Dendritic cell treated with granulocyte-macrophage colony-stimulating factor and Interleukin-4, amounts not matched to agents 40 ng/mL and 50 ng/mL, for 4 days (primary cell): Measurements from ENCODE around the gene SLC38A1.

ENCODE experiments used
- H3K27ac Mint-ChIP-seq: one replicate; pipeline ENCODE4 v1.8.0; 2022; ENCODE audit warnings: mild to moderate bottlenecking, mixed read lengths
- H3K27me3 Mint-ChIP-seq: one replicate; pipeline ENCODE4 v1.8.0; 2022; ENCODE audit warnings: mild to moderate bottlenecking, mixed read lengths
- H3K36me3 Mint-ChIP-seq: one replicate; pipeline ENCODE4 v1.8.0; 2022; ENCODE audit warnings: low read depth, mixed read lengths
- H3K4me1 Mint-ChIP-seq: one replicate; pipeline ENCODE4 v1.8.0; 2022; ENCODE audit warnings: low read depth, mixed read lengths
- H3K4me3 Mint-ChIP-seq: one replicate; pipeline ENCODE4 v1.8.0; 2022; ENCODE audit warnings: mild to moderate bottlenecking, moderate library complexity, mixed read lengths
- H3K9me3 Mint-ChIP-seq: one replicate; pipeline ENCODE4 v1.8.0; 2022; ENCODE audit warnings: mixed read lengths
- intact Hi-C: fragments of 100-400 bp; cut with micrococcal nuclease; formaldehyde crosslinking; loops from one replicate; pipeline ENCODE4 v1.15.0; 2022

The SLC38A1 gene

DNA sequence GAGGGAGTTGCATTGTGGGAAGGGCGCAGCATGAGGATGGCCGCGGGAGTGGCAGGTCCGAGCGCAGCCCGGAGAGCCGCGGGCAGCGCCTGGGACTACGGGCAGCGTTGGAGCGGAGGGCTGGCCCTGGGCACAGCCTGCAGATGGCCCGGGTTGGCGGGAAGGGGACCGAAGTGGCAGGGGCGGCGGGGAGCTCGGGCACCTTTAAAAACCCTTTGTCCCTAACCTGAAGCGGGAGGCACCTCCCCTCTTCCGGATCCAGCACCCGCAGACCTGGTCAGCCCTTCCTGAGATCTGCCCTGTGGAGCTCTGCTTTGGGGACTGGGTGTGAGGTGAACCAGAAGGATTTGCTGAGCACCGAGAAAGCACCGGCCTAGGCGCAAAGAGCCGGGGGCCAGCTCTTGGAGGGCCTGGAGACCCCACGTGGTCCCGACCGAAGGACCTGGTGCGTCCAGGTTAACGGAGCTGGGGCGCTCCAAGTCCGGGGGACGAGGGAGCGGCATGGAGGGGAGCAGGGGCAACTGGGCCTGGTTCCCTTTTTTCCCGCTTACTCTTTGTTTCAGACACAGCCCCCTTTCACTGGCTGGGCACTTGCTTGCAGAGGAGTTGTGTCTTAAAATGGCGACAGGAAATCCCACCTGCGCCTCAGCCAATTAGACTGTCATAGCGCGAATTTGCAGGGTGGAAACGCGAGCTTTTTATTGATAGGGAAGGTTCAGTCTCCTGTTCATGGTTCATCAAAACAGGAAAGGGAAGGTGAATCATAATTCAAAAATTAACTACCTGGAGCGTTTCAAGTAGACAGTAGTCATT lies 792 bp upstream of the SLC38A1 start:
- no peaks in the 10 kb centered on the region for H3K9me3 Mint-ChIP-seq
- H3K27me3 Mint-ChIP-seq = peaks cover 17% of the 10 kb centered on the region
- intact Hi-C loops = no loop called here
- H3K27ac Mint-ChIP-seq = no peak overlapping the region
- H3K4me1 Mint-ChIP-seq = no peaks in the 10 kb centered on the region
- no peaks in the 10 kb centered on the region for H3K36me3 Mint-ChIP-seq
- no peak overlapping the region for H3K4me3 Mint-ChIP-seq

DNA sequence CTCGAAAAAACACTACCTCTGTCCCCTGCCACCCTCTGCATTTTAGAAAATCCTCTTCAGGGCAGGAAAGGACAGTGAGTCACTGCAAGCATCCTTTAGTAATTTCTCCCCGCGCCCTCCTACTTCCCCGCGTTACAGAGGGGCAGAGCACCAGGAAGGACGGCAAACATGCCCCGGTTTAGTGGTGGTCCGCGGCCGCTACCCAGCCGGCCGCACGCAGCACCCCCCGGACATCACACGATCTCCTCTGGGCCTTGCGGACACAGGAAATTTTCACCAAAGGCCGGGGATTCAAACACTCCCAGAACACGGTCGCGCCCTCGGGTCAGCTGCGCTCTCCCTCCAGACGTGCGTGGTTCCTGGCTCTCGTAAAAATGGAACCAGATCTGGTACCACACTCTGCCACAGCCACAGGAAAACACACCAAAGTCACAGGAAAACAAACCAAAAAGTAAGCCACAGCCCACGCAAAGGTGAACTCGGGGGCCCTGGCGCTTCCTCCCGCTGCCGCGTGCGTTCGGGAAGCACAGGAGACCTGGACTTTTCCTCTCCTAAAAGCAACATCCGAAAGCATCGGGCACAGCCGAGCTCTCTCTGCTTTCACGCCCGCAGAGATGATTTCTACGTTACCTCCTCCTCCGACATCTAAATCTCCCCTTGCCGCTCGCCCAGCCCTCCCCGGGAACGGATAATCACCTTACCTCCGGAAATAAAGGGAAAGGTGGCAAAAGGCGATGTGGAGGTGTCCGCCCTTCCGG lies 839 bp downstream of the SLC38A1 start:
- no peaks in the 10 kb centered on the region for H3K36me3 Mint-ChIP-seq
- peaks cover 18% of the 10 kb centered on the region for H3K27me3 Mint-ChIP-seq
- H3K9me3 Mint-ChIP-seq = no peaks in the 10 kb centered on the region
- H3K27ac Mint-ChIP-seq = no peak overlapping the region
- no peaks in the 10 kb centered on the region for H3K4me1 Mint-ChIP-seq
- no peak overlapping the region for H3K4me3 Mint-ChIP-seq
- intact Hi-C loops = no loop called here

DNA sequence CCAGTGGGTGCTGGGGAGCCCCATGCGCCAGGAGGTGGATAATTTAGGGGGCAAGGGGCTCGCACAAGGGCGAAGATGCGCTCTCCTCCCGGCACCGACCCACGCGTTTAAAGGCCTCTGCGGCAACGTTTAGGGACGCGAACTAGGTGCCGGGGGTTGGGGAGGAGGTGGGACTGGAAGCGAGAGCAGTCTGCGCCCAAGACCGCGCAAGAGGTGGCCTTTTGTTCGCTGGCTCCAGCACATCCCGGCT lies 1.3 kb downstream of the SLC38A1 start:
- peaks cover 18% of the 10 kb centered on the region for H3K27me3 Mint-ChIP-seq
- H3K9me3 Mint-ChIP-seq = no peaks in the 10 kb centered on the region
- intact Hi-C loops = no loop called here
- no peaks in the 10 kb centered on the region for H3K36me3 Mint-ChIP-seq
- H3K27ac Mint-ChIP-seq = no peak overlapping the region
- H3K4me3 Mint-ChIP-seq = no peak overlapping the region
- no peaks in the 10 kb centered on the region for H3K4me1 Mint-ChIP-seq

DNA sequence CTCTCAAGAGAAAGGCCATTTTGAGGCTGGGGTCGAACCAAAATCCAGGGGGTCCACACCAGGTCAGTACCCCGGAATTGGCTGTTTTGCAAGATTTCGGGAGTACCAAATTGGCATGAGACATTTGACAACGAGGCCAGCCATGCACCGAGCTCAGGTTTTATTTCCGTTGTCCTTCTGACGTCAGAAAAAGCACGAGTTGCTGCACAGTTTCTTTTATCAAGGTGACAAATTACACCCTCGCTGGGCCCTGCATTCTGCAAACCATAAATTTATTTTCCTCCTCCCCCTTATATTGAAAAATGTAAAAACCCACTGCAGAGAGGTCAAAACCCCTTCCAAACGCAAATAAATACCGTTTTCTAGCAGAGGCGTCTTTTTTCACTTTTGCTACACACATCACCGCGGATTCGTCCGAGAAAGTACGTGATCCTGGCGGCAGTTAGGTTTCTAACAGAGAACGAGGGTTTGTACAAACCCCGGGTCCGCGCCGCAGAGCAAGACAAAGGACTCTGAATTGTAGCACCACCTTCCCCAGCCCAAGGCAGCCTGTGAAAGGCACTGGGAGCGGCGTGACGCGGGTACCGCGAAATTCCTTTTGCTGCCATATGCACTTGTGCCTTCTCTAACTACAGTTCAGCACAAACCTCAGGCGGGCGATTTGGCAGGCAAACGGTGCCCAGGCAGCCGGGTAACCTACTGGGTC lies 1.8 kb downstream of the SLC38A1 start:
- no peak overlapping the region for H3K27ac Mint-ChIP-seq
- no peaks in the 10 kb centered on the region for H3K9me3 Mint-ChIP-seq
- intact Hi-C loops = no loop called here
- no peaks in the 10 kb centered on the region for H3K4me1 Mint-ChIP-seq
- H3K36me3 Mint-ChIP-seq = no peaks in the 10 kb centered on the region
- H3K27me3 Mint-ChIP-seq = peaks cover 18% of the 10 kb centered on the region
- no peak overlapping the region for H3K4me3 Mint-ChIP-seq

DNA sequence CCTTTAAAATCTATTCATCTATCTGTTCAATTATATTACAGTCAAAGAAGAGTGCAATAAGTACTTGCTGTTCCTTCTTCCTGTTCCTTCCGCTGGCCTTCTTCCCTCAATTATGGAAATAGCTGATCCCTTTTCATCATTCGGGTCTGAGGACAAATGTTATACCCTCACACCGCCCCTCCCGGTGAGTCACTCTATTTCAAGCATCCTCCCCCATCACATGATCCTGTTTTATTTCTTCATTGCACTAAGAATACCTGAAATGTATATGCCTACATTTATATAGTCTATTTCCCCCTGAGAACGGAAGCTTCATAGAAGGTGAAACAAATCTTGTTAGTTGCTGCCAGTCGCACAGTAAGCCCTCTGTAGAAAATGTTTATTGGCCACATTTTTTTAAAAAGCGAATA lies 2.5 kb downstream of the SLC38A1 start:
- Mint-ChIP-seq H3K36me3 (no peaks in the 10 kb centered on the region), H3K4me3 (no peak overlapping the region), H3K9me3 (no peaks in the 10 kb centered on the region), H3K4me1 (no peaks in the 10 kb centered on the region), H3K27me3 (peaks cover 13% of the 10 kb centered on the region), H3K27ac (no peak overlapping the region)
- intact Hi-C loops = no loop called here

DNA sequence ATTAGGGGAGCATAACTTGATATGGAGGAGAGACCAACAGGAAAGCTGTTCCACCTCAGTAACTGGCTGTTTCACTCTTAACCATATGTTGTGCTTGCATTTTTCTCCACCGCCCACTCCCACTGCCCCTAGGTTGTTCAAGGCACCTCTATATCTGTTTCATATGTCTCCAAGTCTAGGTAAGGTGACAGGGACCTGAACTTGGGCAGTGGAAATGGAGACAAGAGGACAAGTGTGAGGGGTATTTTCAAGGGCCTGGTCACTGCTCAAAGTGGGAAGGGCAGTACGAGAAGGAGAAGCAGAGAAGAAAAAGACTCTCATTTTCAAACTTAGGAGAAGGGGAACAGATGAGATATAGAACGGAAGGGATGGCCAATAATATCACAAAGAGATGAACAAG lies 3.1 kb downstream of the SLC38A1 start:
- Mint-ChIP-seq H3K36me3 (no peaks in the 10 kb centered on the region), H3K4me3 (no peak overlapping the region), H3K27me3 (peaks cover 7% of the 10 kb centered on the region), H3K4me1 (no peaks in the 10 kb centered on the region), H3K9me3 (no peaks in the 10 kb centered on the region), H3K27ac (no peak overlapping the region)
- intact Hi-C loops = no loop called here

DNA sequence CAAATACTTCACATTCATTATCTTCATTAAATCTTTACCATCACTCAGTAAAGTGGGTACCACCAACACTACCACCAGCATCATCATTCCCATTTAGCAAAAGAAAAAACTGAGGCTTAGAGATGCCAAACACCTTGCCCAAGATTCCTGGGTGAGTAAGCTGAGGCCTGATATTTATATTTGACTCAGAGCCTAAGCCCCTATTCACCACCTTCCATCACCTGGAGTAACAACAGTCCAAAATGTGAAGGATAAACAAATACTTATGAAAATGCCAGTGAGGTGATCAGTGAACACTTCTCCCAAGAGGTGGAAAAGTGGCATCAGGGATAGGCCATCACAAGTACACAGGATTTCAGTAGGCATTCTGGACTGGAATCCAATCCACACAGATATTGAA lies 3.7 kb downstream of the SLC38A1 start:
- intact Hi-C loops = no loop called here
- peaks cover 7% of the 10 kb centered on the region for H3K27me3 Mint-ChIP-seq
- no peaks in the 10 kb centered on the region for H3K36me3 Mint-ChIP-seq
- no peaks in the 10 kb centered on the region for H3K4me1 Mint-ChIP-seq
- no peak overlapping the region for H3K27ac Mint-ChIP-seq
- H3K4me3 Mint-ChIP-seq = no peak overlapping the region
- H3K9me3 Mint-ChIP-seq = no peaks in the 10 kb centered on the region

DNA sequence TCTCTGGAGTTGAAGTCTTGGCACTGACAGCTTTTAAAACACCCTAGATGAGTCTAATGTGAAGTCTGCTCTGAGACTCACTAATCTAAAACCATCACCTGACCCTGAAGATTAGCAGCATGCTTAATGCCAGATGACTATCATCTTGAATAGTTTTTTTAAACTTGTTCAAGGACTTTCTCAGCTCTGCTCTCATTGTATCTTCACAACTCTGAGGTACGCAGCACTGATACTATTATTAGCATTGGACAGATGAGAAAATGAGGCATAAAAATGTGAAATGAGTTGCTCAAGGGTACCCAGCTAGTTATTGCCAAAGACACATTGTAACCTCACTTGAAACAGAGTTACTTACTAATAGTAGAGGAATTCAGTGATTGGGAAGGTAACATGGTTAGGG lies 4.8 kb downstream of the SLC38A1 start:
- H3K27ac Mint-ChIP-seq = no peak overlapping the region
- no peaks in the 10 kb centered on the region for H3K36me3 Mint-ChIP-seq
- H3K4me3 Mint-ChIP-seq = no peak overlapping the region
- intact Hi-C loops = no loop called here
- peaks cover 7% of the 10 kb centered on the region for H3K27me3 Mint-ChIP-seq
- no peaks in the 10 kb centered on the region for H3K9me3 Mint-ChIP-seq
- no peaks in the 10 kb centered on the region for H3K4me1 Mint-ChIP-seq

DNA sequence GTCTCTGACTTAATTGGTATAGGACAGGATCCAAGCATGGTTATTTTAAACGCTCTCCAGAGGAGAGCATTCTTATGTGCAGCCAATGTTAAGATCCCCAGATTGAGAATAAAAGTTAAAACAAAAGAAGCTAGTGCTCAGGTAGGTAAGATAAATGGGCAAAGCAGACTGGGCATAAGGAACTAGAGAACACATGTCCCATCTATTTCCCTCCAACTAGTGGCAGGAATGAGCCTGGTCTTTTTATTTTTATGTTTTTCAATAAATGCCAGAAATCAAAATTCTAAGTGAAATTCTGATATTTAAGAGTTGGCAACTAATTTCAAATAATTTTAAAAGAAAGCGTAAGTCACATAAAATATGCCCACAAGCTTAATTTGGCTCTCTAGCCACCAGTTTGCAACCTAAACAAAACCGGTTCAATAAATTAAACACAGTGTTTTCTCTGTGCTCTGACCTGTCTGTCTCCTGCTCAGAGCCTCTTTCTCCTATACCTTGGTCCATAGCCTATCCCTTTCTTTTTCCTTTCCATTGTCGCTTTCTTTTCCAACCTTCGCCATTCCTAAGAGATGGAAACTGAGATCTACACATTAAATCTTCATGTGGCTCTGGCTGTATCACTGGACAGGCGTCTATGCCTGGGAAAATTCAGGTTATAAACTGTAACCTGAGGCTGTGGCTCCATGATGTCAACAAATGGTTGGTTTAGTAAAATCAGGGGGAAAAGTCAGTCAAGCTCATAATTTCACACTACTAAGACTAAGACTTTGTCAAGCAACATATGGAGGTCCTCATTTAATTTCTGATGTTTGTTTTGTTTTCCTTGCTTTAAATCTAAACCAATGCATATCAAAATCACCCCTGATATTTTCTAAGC lies 5.5 kb downstream of the SLC38A1 start:
- intact Hi-C loops = no loop called here
- no peaks in the 10 kb centered on the region for H3K9me3 Mint-ChIP-seq
- no peak overlapping the region for H3K4me3 Mint-ChIP-seq
- no peak overlapping the region for H3K27ac Mint-ChIP-seq
- H3K4me1 Mint-ChIP-seq = no peaks in the 10 kb centered on the region
- H3K27me3 Mint-ChIP-seq = peaks cover 7% of the 10 kb centered on the region
- no peaks in the 10 kb centered on the region for H3K36me3 Mint-ChIP-seq

DNA sequence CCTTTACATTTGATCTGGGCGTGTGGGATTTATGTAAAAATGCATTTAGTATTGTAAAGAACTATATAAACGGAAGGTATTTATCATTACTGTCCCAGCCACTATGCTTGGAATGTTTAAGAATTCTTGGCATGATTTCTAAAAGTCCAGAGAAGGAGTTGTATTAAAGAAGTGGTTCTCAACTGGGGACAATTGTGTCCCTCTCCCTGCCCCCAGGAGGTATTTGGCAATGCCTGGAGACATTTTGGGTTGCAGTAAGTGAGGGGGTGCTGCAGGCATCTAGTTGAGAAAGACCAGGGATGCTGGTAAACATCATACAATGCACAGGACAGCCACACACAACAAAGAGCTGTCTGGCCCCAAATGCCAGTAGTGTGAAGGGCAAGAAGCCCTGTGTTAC lies 7.2 kb downstream of the SLC38A1 start:
- Mint-ChIP-seq H3K9me3 (no peaks in the 10 kb centered on the region), H3K36me3 (no peaks in the 10 kb centered on the region), H3K27ac (no peak overlapping the region), H3K4me3 (no peak overlapping the region), H3K4me1 (no peaks in the 10 kb centered on the region), H3K27me3 (peaks cover 7% of the 10 kb centered on the region)
- intact Hi-C loops = no loop called here

DNA sequence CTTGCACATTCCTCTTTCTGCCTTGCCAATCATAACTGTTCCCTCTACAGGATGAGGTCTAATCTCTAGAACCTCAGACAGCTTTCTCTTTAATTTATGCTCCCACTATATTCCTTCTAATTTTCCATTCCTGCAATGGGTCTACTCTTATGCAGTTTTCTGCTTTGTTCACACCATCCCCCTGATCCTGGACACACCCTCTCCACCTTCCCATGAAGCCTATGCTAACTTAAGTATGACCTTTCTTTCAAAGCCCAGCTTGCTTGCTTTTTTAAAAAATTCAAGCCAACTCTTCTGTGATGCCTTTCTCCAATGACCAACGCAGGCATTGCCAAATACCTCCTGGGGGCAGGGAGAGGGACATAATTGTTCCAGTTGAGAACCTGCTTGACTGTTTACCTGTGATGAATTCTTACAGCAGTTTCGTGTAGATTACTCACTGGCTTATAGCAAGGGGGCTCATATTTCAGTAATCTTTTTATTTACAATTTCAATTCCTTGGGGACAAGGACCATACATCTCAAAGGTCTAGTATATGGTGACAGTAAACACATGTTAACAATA lies 7.8 kb downstream of the SLC38A1 start:
- intact Hi-C loops = no loop called here
- Mint-ChIP-seq H3K9me3 (no peaks in the 10 kb centered on the region), H3K4me3 (no peak overlapping the region), H3K27ac (no peak overlapping the region), H3K36me3 (no peaks in the 10 kb centered on the region), H3K27me3 (peaks cover 7% of the 10 kb centered on the region), H3K4me1 (no peaks in the 10 kb centered on the region)

DNA sequence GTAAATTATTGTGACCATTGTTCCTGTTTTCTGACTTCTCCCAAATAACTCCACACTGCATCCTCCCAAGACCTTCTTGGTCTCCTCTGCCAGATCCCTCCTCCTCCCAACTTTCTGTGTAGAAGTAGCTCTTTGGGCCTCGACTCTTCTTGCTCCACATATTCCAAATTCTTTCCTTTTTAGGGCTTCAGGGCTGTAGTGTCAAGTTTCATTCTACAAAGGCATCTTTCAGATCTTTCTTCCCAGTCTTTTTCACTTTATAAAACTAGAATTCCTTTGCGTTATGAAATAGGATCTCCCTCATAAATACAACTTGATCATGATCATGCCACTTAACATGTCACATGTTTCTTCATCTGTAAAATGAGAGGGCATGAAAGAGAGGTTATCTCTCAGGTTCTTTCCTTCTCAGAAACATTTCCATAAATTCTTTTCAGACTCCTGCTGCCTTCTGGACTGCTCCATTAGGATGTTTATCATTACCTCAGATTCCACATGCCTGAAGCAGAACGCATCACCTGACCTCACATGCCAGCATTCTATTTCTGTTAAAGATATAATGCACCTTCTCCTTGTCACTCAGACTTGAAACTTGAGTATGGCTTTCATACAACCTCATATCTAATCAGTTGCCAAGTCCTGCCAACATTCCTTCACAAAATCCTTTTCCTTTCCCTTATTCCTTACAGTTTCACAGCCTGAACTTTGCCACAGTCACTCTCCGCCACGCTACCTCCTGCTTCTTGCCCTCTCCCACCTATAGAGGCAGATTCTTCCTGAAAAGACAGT lies 8.5 kb downstream of the SLC38A1 start:
- Mint-ChIP-seq H3K36me3 (no peaks in the 10 kb centered on the region), H3K27me3 (peaks cover 7% of the 10 kb centered on the region), H3K9me3 (no peaks in the 10 kb centered on the region), H3K27ac (no peak overlapping the region), H3K4me3 (no peak overlapping the region), H3K4me1 (no peaks in the 10 kb centered on the region)
- intact Hi-C loops = no loop called here

DNA sequence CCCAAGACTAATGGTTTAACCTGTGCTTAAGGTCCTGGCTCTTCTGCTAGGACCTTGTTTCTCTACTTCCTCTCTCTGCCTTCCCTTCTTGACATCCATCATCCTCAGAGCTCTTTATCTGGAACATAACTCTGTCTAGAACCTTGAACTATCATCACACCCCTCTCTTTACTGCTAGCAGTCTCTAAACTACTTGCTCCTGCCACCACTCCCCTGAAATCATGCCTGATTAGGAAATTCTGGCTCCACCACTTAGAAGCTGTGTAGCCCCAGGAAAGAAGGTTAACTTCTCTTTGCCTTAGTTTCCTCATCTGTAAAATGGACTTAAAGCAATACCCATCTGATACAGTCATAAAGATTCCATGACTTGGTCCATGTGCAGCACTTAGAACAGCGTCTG lies 9.1 kb downstream of the SLC38A1 start:
- peaks cover 6% of the 10 kb centered on the region for H3K27me3 Mint-ChIP-seq
- intact Hi-C loops = no loop called here
- H3K36me3 Mint-ChIP-seq = no peaks in the 10 kb centered on the region
- H3K9me3 Mint-ChIP-seq = no peaks in the 10 kb centered on the region
- H3K27ac Mint-ChIP-seq = no peak overlapping the region
- H3K4me1 Mint-ChIP-seq = no peaks in the 10 kb centered on the region
- no peak overlapping the region for H3K4me3 Mint-ChIP-seq
